ENCODE measurements around the gene ZFP92. TPM values are rescaled to one million over a fixed set of nuclear protein-coding genes. Genes with fewer than 3 reads are reported as not detected.

ZFP92 gene
- total RNA-seq, 4 donors from 2014 or later = 0.26 to 2.4 (median 0.88) TPM

- peak in 2 of 4 experiments; percentile 7 to 28 for TF ChIP-seq CTCF (IDR thresholded peaks at IDR 0.05)
- TF ChIP-seq POLR2A (IDR thresholded peaks at IDR 0.05) = no peak
- Histone ChIP-seq H3K4me3 (peak overlapping the region in 1 of 2 donors; percentile 43), H3K4me1 (no peaks in the 10 kb centered on the region), H3K36me3 (no peaks in the 10 kb centered on the region), H3K9me3 (no peaks in the 10 kb centered on the region), H3K27ac (peak overlapping the region in 1 of 2 donors; percentile 4), H3K27me3 (no peaks in the 10 kb centered on the region)
- no peak for DNase-seq
- intact Hi-C loops (cut with DNase I; ENCODE audit: low total_unique reads) = no loop called here
These were observed 1.8 kb downstream of the ZFP92 start for GRCh38 chrX:153412746-153413720.

GRCh38 chrX:153413731-153414130, 2.5 kb downstream of the ZFP92 start:
- Histone ChIP-seq H3K4me3 (no peak overlapping the region), H3K9me3 (no peaks in the 10 kb centered on the region)
- intact Hi-C loops (cut with DNase I; ENCODE audit: low total_unique reads) = no loop called here

GRCh38 chrX:153414856-153415510, 3.7 kb downstream of the ZFP92 start:
- Histone ChIP-seq H3K4me3 (no peak overlapping the region), H3K4me1 (no peaks in the 10 kb centered on the region), H3K9me3 (no peaks in the 10 kb centered on the region), H3K27ac (peak overlapping the region; percentile 19 to 38), H3K36me3 (no peaks in the 10 kb centered on the region), H3K27me3 (no peaks in the 10 kb centered on the region)
- intact Hi-C loops (cut with DNase I; ENCODE audit: low total_unique reads) = no loop called here
- TF ChIP-seq POLR2A (IDR thresholded peaks at IDR 0.05) (no peak), CTCF (IDR thresholded peaks at IDR 0.05) (no peak)
- DNase-seq = no peak

More at GRCh38 chrX:153413731-153414130, 2.5 kb downstream of the ZFP92 start:
- Histone ChIP-seq H3K4me1 (no peaks in the 10 kb centered on the region), H3K27ac (no peak overlapping the region), H3K36me3 (no peaks in the 10 kb centered on the region), H3K27me3 (no peaks in the 10 kb centered on the region)
- TF ChIP-seq CTCF (IDR thresholded peaks at IDR 0.05) = no peak
- no peak for TF ChIP-seq POLR2A (IDR thresholded peaks at IDR 0.05)
- DNase-seq = no peak

GRCh38 chrX:153416781-153417450, 5.6 kb downstream of the ZFP92 start:
- TF ChIP-seq POLR2A (IDR thresholded peaks at IDR 0.05) = no peak
- no peak for TF ChIP-seq CTCF (IDR thresholded peaks at IDR 0.05)
- no peaks in the 10 kb centered on the region for H3K27me3 ChIP-seq
- H3K27ac ChIP-seq = no peak overlapping the region
- no peak overlapping the region for H3K4me3 ChIP-seq
- H3K36me3 ChIP-seq = no peaks in the 10 kb centered on the region
- H3K4me1 ChIP-seq = no peaks in the 10 kb centered on the region
- H3K9me3 ChIP-seq = no peaks in the 10 kb centered on the region
- no peak for DNase-seq
- intact Hi-C loops (cut with DNase I; ENCODE audit: low total_unique reads) = no loop called here
